H1 (cell line): ENCODE results near the gene SLC6A6.

Source experiments
- CEBPB ChIP-seq: IDR thresholded peaks from 2 replicates; pipeline ENCODE4 v1.6.1; 2012; ENCODE audit warnings: low read depth, low read length
- EP300 ChIP-seq, 2 experiments: IDR thresholded peaks; 1 replicate in 1 of 2; 2 replicates in 1 of 2; pipeline ENCODE4 v1.6.1; 2011 to 2012; ENCODE audit warnings: low read depth in 2 of 2, low read length in 2 of 2, mild to moderate bottlenecking in 2 of 2, borderline replicate concordance in 1 of 2, inconsistent platforms in 1 of 2, moderate library complexity in 1 of 2
- JUN ChIP-seq: IDR thresholded peaks from 2 replicates; pipeline ENCODE4 v1.6.1; 2011; ENCODE audit warnings: low read depth, mild to moderate bottlenecking, improper control_type of control experiment, low read length
- JUND ChIP-seq: IDR thresholded peaks from 2 replicates; pipeline ENCODE4 v1.6.1; 2011; ENCODE audit warnings: mild to moderate bottlenecking, improper control_type of control experiment, low read length
- POLR2AphosphoS5 ChIP-seq: IDR thresholded peaks from 2 replicates; pipeline ENCODE4 v1.6.1; 2011; ENCODE audit warnings: low read depth, low read length
- RNF2 ChIP-seq: fragments of 200-900, 300-1000 bp; sonication (generic); IDR thresholded peaks from 2 replicates; pipeline ENCODE4 v1.7.1; 2016; ENCODE audit warnings: borderline replicate concordance, low read depth, mild to moderate bottlenecking, antibody characterized with exemption, low read length; ENCODE audit not compliant: poor library complexity, severe bottlenecking; ENCODE audit errors: missing control alignments
- TAF1 ChIP-seq: IDR thresholded peaks from 2 replicates; pipeline ENCODE4 v1.6.1; 2011; ENCODE audit warnings: mild to moderate bottlenecking, low read depth, low read length
- TF ChIP-seq, protein P1 (sequence below), 3 experiments: IDR thresholded peaks; 1 replicate in 2 of 3; 2 replicates in 1 of 3; pipeline versions ENCODE4 v1.5.1 to v1.6.1; 2011; ENCODE audit warnings: low read length in 3 of 3, mild to moderate bottlenecking in 3 of 3, inconsistent platforms in 2 of 3, low read depth in 1 of 3, moderate library complexity in 1 of 3; ENCODE audit not compliant: insufficient read depth in 1 of 3; ENCODE audit errors: control extremely low read depth in 1 of 3
- TF ChIP-seq, protein P2 (sequence below): IDR thresholded peaks from 2 replicates; pipeline ENCODE4 v1.6.1; 2012; ENCODE audit warnings: inconsistent platforms

GRCh38 chr3:14470461-14470860, 68.1 kb downstream of the SLC6A6 start:
- no peak for TF ChIP-seq JUND
- TF ChIP-seq, protein P1, sequence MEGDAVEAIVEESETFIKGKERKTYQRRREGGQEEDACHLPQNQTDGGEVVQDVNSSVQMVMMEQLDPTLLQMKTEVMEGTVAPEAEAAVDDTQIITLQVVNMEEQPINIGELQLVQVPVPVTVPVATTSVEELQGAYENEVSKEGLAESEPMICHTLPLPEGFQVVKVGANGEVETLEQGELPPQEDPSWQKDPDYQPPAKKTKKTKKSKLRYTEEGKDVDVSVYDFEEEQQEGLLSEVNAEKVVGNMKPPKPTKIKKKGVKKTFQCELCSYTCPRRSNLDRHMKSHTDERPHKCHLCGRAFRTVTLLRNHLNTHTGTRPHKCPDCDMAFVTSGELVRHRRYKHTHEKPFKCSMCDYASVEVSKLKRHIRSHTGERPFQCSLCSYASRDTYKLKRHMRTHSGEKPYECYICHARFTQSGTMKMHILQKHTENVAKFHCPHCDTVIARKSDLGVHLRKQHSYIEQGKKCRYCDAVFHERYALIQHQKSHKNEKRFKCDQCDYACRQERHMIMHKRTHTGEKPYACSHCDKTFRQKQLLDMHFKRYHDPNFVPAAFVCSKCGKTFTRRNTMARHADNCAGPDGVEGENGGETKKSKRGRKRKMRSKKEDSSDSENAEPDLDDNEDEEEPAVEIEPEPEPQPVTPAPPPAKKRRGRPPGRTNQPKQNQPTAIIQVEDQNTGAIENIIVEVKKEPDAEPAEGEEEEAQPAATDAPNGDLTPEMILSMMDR (IDR thresholded peaks at IDR 0.05; ENCODE audit: control extremely low read depth in 1 of 3, insufficient read depth in 1 of 3, low read depth in 1 of 3, low read length in 3 of 3) = no peak
- TF ChIP-seq RNF2 = no peak
- no peak for TF ChIP-seq EP300 (IDR thresholded peaks at IDR 0.05; ENCODE audit: borderline replicate concordance in 1 of 2, low read depth in 2 of 2, low read length in 2 of 2)
- TF ChIP-seq, protein P2, sequence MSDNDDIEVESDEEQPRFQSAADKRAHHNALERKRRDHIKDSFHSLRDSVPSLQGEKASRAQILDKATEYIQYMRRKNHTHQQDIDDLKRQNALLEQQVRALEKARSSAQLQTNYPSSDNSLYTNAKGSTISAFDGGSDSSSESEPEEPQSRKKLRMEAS = no peak
- TF ChIP-seq TAF1 = no peak
- TF ChIP-seq JUN = no peak
- TF ChIP-seq POLR2AphosphoS5 = no peak
- TF ChIP-seq CEBPB = no peak
